Chondrocyte (in vitro differentiated cells): ENCODE data around the gene GCDH. TPM values are rescaled to one million over a fixed set of nuclear protein-coding genes. Genes with fewer than 3 reads are reported as not detected.
A peak's percentile ranks its signal among the peaks of the same experiment; 100 is the strongest.
"Not testable (repeated sequence)": the region's sequence is repeated elsewhere in the genome, so short reads cannot be mapped to it uniquely, and the experiment has no call there.

Experiments used
- DNase-seq: peaks from one replicate; pipeline ENCODE4 v3.0.0; 2021; ENCODE audit warnings: mixed read lengths, low spot score
- H3K27ac Mint-ChIP-seq: one replicate; pipeline ENCODE4 v1.8.0; 2021; ENCODE audit warnings: mild to moderate bottlenecking, moderate library complexity, mixed read lengths; ENCODE audit not compliant: unreplicated experiment
- H3K27me3 Mint-ChIP-seq: 2 replicates; pipeline ENCODE4 v1.8.0; 2021; ENCODE audit warnings: low read depth, mixed read lengths
- H3K36me3 Mint-ChIP-seq: 2 replicates; pipeline ENCODE4 v1.8.0; 2021; ENCODE audit warnings: low read depth, mixed read lengths
- H3K4me1 Mint-ChIP-seq: 2 replicates; pipeline ENCODE4 v1.8.0; 2021; ENCODE audit warnings: low read depth, mild to moderate bottlenecking, mixed read lengths
- H3K4me3 Mint-ChIP-seq: one replicate; pipeline ENCODE4 v1.8.0; 2021; ENCODE audit warnings: mild to moderate bottlenecking, moderate library complexity, mixed read lengths; ENCODE audit not compliant: unreplicated experiment
- H3K9me3 Mint-ChIP-seq: 2 replicates; pipeline ENCODE4 v1.8.0; 2021; ENCODE audit warnings: low read depth, mixed read lengths
- CTCF ChIP-seq: fragments of 200-600 bp; sonication (generic); IDR thresholded peaks from 2 replicates; pipeline ENCODE4 v1.5.0; 2021; ENCODE audit warnings: antibody characterized with exemption, mild to moderate bottlenecking, moderate library complexity
- total RNA-seq: library from RNA; stranded (reverse); gene quantifications from 3 replicates; pipeline ENCODE4 v1.2.1, GENCODE V29; 2021

Gene GCDH
- total RNA-seq, 1 donor from 2014 or later: 13.2 TPM

GRCh38 chr19:12886969-12887747 lies 3.8 kb upstream of the GCDH start, which contains the start of gene KLF1:
Gene KLF1, minus strand, starts transcription at chr19:12887201. Its CDS starts 61 bp downstream, at chr19:12887140.
- H3K36me3 Mint-ChIP-seq: no peaks in the 10 kb centered on the region
- no peaks in the 10 kb centered on the region for H3K9me3 Mint-ChIP-seq
- H3K4me3 Mint-ChIP-seq: no peak within 1 kb of the TSS
- DNase-seq: no peak
- H3K4me1 Mint-ChIP-seq: peaks cover 29% of the 10 kb centered on the region
- peaks cover 20% of the 10 kb centered on the region for H3K27me3 Mint-ChIP-seq
- TF ChIP-seq CTCF: no peak
- H3K27ac Mint-ChIP-seq: no peak within 1 kb of the TSS

- no peaks in the 10 kb centered on the region for H3K36me3 Mint-ChIP-seq
- DNase-seq: no peak
- no peak overlapping the region for H3K4me3 Mint-ChIP-seq
- peaks cover 30% of the 10 kb centered on the region for H3K4me1 Mint-ChIP-seq
- H3K27me3 Mint-ChIP-seq: peaks cover 20% of the 10 kb centered on the region
- H3K27ac Mint-ChIP-seq: no peak overlapping the region
- TF ChIP-seq CTCF: no peak
- no peaks in the 10 kb centered on the region for H3K9me3 Mint-ChIP-seq
Measured at GRCh38 chr19:12888006-12888603, 2.9 kb upstream of the GCDH start.

GRCh38 chr19:12890299-12890786 lies 617 bp upstream of the GCDH start:
- H3K27me3 Mint-ChIP-seq, H3K36me3 Mint-ChIP-seq, DNase-seq, H3K9me3 Mint-ChIP-seq: not testable (repeated sequence)
- Mint-ChIP-seq H3K4me3 (peak overlapping the region; percentile 95), H3K27ac (peak overlapping the region; percentile 89), H3K4me1 (peaks cover 24% of the 10 kb centered on the region)

GRCh38 chr19:12891553-12892021 lies 627 bp downstream of the GCDH start:
- TF ChIP-seq CTCF: no peak
- H3K27me3 Mint-ChIP-seq: peaks cover 3% of the 10 kb centered on the region
- H3K27ac Mint-ChIP-seq: peak overlapping the region; percentile 89
- H3K36me3 Mint-ChIP-seq: peaks cover 3% of the 10 kb centered on the region
- H3K4me1 Mint-ChIP-seq: peaks cover 20% of the 10 kb centered on the region
- H3K4me3 Mint-ChIP-seq: peak overlapping the region; percentile 95
- no peaks in the 10 kb centered on the region for H3K9me3 Mint-ChIP-seq
- no peak for DNase-seq

- DNase-seq: no peak
- no peaks in the 10 kb centered on the region for H3K9me3 Mint-ChIP-seq
- peaks cover 20% of the 10 kb centered on the region for H3K4me1 Mint-ChIP-seq
- no peaks in the 10 kb centered on the region for H3K27me3 Mint-ChIP-seq
- no peak overlapping the region for H3K4me3 Mint-ChIP-seq
- H3K36me3 Mint-ChIP-seq: peaks cover 6% of the 10 kb centered on the region
- H3K27ac Mint-ChIP-seq: no peak overlapping the region
- TF ChIP-seq CTCF: no peak
Measured at GRCh38 chr19:12893582-12893981, 2.6 kb downstream of the GCDH start.
